Fibroblast of pulmonary artery (primary cell): ENCODE data around the gene PDZD2.

Experiments used
- DNase-seq: peaks from one replicate; pipeline ENCODE4 v3.0.0-alpha.2; 2010; ENCODE audit warnings: low read depth
- H3K4me3 ChIP-seq: replicated peaks from 2 replicates; pipeline ENCODE4 v1.5.1; 2011; ENCODE audit warnings: low read depth, mild to moderate bottlenecking, control low read depth, low read length, moderate library complexity
- TF ChIP-seq, protein P1 (sequence below): IDR thresholded peaks from 2 replicates; pipeline ENCODE4 v1.5.1; 2011; ENCODE audit warnings: mild to moderate bottlenecking, control low read depth, low read length, inconsistent platforms; ENCODE audit errors: missing control alignments

Gene PDZD2

DNA sequence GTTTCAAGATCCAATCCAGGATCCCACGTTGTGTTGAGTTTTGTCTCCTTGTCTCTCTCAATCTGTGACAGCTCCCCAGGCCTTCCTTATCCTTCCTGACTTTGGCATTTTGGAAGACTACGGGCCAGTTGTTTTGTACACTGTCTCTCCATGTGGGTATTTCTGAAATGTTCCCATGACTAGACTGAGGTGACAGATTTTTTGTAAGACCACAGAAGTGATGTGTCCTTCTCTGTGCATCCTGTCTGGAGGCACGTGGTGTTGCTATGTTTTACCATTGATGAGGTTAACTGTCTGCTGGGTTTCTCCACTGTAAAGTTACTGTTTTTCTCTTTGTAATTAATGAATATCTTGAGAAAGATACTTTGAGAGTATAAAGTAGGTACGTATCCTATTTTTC is 15.7 kb upstream of the PDZD2 start:
- TF ChIP-seq, protein P1, sequence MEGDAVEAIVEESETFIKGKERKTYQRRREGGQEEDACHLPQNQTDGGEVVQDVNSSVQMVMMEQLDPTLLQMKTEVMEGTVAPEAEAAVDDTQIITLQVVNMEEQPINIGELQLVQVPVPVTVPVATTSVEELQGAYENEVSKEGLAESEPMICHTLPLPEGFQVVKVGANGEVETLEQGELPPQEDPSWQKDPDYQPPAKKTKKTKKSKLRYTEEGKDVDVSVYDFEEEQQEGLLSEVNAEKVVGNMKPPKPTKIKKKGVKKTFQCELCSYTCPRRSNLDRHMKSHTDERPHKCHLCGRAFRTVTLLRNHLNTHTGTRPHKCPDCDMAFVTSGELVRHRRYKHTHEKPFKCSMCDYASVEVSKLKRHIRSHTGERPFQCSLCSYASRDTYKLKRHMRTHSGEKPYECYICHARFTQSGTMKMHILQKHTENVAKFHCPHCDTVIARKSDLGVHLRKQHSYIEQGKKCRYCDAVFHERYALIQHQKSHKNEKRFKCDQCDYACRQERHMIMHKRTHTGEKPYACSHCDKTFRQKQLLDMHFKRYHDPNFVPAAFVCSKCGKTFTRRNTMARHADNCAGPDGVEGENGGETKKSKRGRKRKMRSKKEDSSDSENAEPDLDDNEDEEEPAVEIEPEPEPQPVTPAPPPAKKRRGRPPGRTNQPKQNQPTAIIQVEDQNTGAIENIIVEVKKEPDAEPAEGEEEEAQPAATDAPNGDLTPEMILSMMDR, result no peak
- H3K4me3 ChIP-seq, result no peak overlapping the region
- DNase-seq, result no peak

DNA sequence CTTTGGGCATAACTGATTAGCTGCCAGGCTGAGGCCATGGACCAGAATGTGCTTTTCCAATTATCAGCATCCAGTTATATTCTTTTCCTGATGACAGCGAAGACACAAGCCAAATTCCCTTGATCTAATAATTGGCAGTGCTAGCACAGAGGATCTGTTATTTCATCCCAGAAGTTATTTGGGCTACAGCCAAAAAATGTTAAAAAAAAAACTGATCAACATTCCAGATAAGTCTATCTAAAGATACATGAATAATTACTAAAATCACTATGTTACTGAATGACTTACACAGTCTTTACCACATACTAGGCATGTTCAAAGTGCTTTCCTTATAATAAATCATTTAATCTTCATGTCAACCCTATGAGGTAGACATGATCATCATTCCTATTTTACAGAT is 13.5 kb upstream of the PDZD2 start:
- TF ChIP-seq, protein P1, result no peak
- no peak for DNase-seq

DNA sequence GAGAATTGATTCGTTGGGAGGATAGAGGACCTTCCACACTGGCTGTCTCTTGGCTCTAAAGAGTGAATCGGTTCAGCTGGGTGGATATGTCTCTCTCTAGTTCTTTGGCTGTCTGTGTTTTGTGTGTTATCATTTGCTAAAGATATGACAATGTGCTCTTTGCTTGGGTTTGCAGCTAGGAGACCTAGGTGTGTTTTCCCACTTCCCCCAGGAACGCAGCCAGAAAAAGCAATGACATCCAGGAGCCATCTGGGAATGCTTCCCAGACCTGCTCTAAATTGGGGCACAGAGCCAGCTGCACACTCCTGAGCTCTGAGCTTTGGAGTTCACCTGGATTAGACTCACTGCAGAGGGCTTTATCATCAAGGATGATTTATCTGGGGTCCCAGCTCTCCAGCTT is 12.8 kb upstream of the PDZD2 start:
- DNase-seq, result no peak
- H3K4me3 ChIP-seq, result no peak overlapping the region
- TF ChIP-seq, protein P1, result no peak

More for the DNA sequence above, 13.5 kb upstream of the PDZD2 start:
- H3K4me3 ChIP-seq, result no peak overlapping the region

DNA sequence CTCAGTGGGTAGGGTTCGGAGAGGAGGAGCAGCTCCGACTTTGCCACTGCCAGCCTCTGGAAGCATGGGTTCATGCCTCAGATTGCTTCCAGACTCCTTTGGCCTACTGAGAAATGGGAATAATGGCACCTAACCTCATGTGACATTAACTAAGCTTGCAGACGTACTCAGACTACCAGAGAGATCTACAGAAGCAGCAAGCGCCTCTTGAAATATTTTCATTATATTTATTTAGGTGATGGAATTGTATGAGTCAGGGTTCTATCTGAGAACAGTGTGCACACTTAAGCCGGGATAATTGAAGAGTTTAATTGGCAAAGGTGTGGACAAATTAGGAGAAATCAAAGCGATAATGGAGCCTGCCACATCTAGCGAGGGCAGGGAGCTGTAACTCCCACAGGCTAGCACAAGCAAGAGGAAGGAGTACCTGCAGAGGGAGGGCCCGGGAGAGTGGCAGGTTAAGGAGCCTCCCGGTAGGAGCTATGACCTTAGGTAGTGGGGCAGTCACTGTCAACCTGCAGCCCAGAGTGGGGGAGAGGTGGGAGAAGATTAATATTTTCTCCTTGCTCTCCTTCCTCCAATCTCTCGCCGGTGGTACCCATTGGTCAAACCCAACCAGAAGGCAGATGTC is 12.2 kb upstream of the PDZD2 start:
- DNase-seq, result no peak
- TF ChIP-seq, protein P1, result no peak
- no peak overlapping the region for H3K4me3 ChIP-seq

DNA sequence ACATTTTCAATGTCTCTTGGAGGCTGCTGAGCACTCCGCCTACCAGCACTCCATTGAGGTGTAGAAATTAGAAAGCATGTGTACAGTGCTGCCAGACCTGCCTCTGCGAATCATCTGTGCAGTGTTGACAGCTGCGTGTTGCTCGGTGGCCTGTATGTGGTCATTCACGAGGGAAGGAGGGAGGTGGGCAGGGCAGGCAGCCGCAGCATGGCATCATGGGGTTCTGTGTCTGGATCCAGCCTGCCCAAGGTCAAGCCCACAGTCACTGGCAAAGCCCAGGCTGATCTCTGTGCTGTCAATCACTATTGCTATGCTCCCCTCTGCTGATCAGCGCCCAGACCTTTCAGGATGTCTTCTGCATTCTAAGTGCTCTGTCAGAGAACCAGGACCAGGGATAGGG is 8.0 kb upstream of the PDZD2 start:
- TF ChIP-seq, protein P1, result no peak
- H3K4me3 ChIP-seq, result no peak overlapping the region
- no peak for DNase-seq

DNA sequence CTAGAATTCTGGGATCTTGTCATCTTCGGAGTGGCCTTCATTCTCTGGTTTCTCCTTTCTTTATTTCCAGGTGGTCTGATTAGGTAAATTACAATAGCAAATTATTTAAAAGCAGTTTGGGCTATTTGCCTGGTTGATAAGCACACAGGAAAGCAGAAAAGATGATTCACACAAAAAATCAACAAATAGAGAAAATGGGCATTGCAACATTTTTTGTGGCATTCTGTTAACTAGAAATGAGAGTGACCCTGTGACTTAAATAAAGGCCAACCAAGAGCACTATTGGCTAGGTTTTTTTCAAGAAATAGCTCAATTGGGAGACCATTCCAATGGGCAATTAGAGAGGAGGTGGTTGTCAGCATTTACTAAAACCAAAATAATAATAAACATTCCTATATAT is 6.5 kb upstream of the PDZD2 start:
- DNase-seq, result peak; percentile 19
- no peak overlapping the region for H3K4me3 ChIP-seq
- TF ChIP-seq, protein P1, result no peak

DNA sequence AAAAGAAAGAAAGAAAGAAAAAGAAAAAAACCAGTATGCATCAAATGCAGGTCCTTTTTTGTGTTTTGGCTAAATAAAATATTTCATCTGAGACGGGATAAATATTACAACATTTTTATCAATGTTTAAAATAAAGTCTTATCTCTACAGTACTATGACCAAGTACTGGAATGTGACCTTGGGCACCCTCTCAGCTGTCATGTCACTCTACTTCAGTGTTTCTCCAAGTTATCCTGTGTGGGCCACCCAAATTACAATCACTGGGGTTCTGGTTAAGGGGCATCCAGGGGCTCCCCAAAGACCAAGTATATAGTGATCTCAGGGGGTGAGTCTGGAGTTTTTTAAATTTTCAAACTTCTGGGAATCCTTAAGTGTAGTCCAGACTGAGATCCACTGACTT is 3.5 kb upstream of the PDZD2 start:
- no peak overlapping the region for H3K4me3 ChIP-seq
- DNase-seq, result no peak
- TF ChIP-seq, protein P1, result no peak
